Stomach (tissue), 4 donors: Measurements from ENCODE around the gene TBCC.

Source experiments
- CTCF ChIP-seq, 7 experiments: fragments of 450-650 bp in 4 of 7; fragments of 200-600 bp in 3 of 7; sonication (generic) in 3 of 7; IDR thresholded peaks; one replicate each; pipeline ENCODE4 v1.5.1; 2016 to 2019; ENCODE audit warnings: antibody characterized with exemption in 7 of 7, control low read depth in 2 of 7, mild to moderate bottlenecking in 1 of 7
- POLR2AphosphoS5 ChIP-seq, 3 donors: sonication (generic); formaldehyde crosslinking; IDR thresholded peaks; one replicate each; pipeline ENCODE4 v1.6.1; 2016; ENCODE audit warnings: antibody characterized with exemption in 3 of 3

DNA sequence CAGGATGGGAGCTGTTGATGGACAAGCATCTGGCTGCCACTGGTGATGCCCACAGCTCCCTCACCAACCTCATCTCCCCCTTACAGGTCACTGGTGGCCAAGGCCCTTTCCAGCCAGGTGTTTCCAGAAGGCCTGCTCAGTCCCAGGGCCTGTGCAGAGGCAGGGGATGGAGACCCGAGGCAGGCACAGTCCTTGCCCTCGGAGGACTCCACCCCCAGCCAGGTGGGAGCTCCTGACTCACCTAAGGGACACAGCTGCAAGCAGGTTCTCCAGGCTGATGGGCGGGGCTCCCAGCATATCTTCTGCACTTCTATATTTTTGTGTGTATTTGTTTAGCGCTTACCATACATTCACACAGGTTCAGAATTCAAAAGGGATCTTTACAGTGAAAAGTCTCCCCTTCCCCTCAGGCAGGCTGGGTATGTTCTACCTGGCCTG is 40.9 kb downstream of the TBCC start:
- TF ChIP-seq CTCF (IDR thresholded peaks at IDR 0.05) = no peak
- TF ChIP-seq POLR2AphosphoS5 (IDR thresholded peaks at IDR 0.05) = no peak
